OCI-LY7 (cell line): ENCODE data around the gene TBRG4. TPM values are rescaled to one million over a fixed set of nuclear protein-coding genes. Genes with fewer than 3 reads are reported as not detected.

Experiments used
- BruUV-seq: library from RNA; stranded (reverse); fragments of 400-500 nt; replicated peaks from 2 replicates; lab custom pipeline; 2021; lab: Mats Ljungman, UMichigan
- CTCF ChIA-PET: fragments of 300-600 bp; sonication (Branson Sonifier 250); formaldehyde crosslinking; loops from one replicate; lab custom pipeline; 2022; ENCODE audit warnings: antibody characterized with exemption; ENCODE audit not compliant: unreplicated experiment; lab: Charles Lee
- POLR2A ChIA-PET: fragments of 300-600 bp; sonication (Branson Sonifier 250); formaldehyde crosslinking; loops from one replicate; lab custom pipeline; 2022; ENCODE audit warnings: antibody characterized with exemption; lab: Charles Lee
- DNase-seq: peaks from one replicate; pipeline ENCODE4 v3.0.0-alpha.2; 2015; ENCODE audit warnings: low spot score
- H2AFZ ChIP-seq: fragments of 200-600 bp; sonication (generic), shearing (Covaris generic); 2 replicates; pipeline ENCODE4 v1.6.1; 2014; ENCODE audit warnings: mild to moderate bottlenecking, antibody characterized with exemption, low read length, moderate library complexity
- H3K27ac ChIP-seq: fragments of 200-600 bp; sonication (generic); 2 replicates; pipeline ENCODE4 v1.5.1; 2014; ENCODE audit warnings: mixed run types, low read depth, mild to moderate bottlenecking, moderate library complexity, low read length, inconsistent platforms; ENCODE audit not compliant: poor library complexity, severe bottlenecking
- H3K36me3 ChIP-seq: fragments of 200-600 bp; sonication (generic); 2 replicates; pipeline ENCODE4 v1.6.1; 2014; ENCODE audit warnings: mild to moderate bottlenecking, antibody characterized with exemption, low read length, moderate library complexity, mixed read lengths; ENCODE audit not compliant: insufficient read depth
- H3K4me1 ChIP-seq: fragments of 200-600 bp; sonication (generic); 2 replicates; pipeline ENCODE4 v1.5.1; 2014; ENCODE audit warnings: mild to moderate bottlenecking, low read length; ENCODE audit not compliant: insufficient read depth, poor library complexity, severe bottlenecking
- H3K4me2 ChIP-seq: fragments of 200-600 bp; sonication (generic); 2 replicates; pipeline ENCODE4 v1.6.1; 2014; ENCODE audit warnings: mild to moderate bottlenecking, low read length
- H3K4me3 ChIP-seq: fragments of 200-600 bp; sonication (generic); 2 replicates; pipeline ENCODE4 v1.5.1; 2014; ENCODE audit warnings: mild to moderate bottlenecking, low read depth, low read length; ENCODE audit not compliant: poor library complexity, severe bottlenecking
- H3K79me2 ChIP-seq: fragments of 200-600 bp; sonication (generic); 2 replicates; pipeline ENCODE4 v1.6.1; 2016; ENCODE audit warnings: low read depth, mild to moderate bottlenecking, low read length, moderate library complexity, mixed read lengths; ENCODE audit not compliant: insufficient read depth
- H3K9me2 ChIP-seq: fragments of 200-600 bp; sonication (generic); 2 replicates; pipeline ENCODE4 v1.6.1; 2016; ENCODE audit warnings: mild to moderate bottlenecking, low read length, mixed read lengths; ENCODE audit not compliant: insufficient read depth
- H3K9me3 ChIP-seq: fragments of 200-600 bp; sonication (generic); 2 replicates; pipeline ENCODE4 v1.6.1; 2014; ENCODE audit warnings: mild to moderate bottlenecking, mixed run types, low read length, mixed read lengths
- H4K20me1 ChIP-seq: fragments of 200-600 bp; sonication (generic); 2 replicates; pipeline ENCODE4 v1.6.1; 2014; ENCODE audit warnings: mild to moderate bottlenecking, antibody characterized with exemption, low read length, moderate library complexity, mixed read lengths; ENCODE audit not compliant: insufficient read depth
- CTCF ChIP-seq: fragments of 200-600 bp; sonication (generic); conservative IDR thresholded peaks from 2 replicates; pipeline ENCODE4 v1.5.1; 2014; ENCODE audit warnings: mild to moderate bottlenecking, antibody characterized with exemption, low read length, moderate library complexity, mixed read lengths
- EZH2phosphoT487 ChIP-seq: fragments of 200-600 bp; sonication (generic); IDR thresholded peaks from 2 replicates; pipeline ENCODE4 v1.6.1; 2018; ENCODE audit warnings: low read depth, borderline replicate concordance, mild to moderate bottlenecking, mixed run types, antibody characterized with exemption, low read length, moderate library complexity, mixed read lengths
- intact Hi-C: fragments of 100-400 bp; cut with micrococcal nuclease; formaldehyde crosslinking; loops from one replicate; pipeline ENCODE4 v1.10.0; 2022; ENCODE audit not compliant: unreplicated experiment
- total RNA-seq, 2 experiments: library from RNA; depleted of rRNA in 1 of 2; stranded (reverse); fragments of >200 nt in 1 of 2; shearing (Covaris generic) in 1 of 2; gene quantifications; 2 replicates each; pipeline ENCODE4 v1.2.3, GENCODE V29; 2014 to 2022

Gene TBRG4
- total RNA-seq, 2 experiments from 2014 or later, result 113 to 141 TPM

GRCh38 chr7:45057878-45058277 is 53.6 kb downstream of the TBRG4 start:
- no peaks in the 10 kb centered on the region for H3K4me1 ChIP-seq
- H3K4me3 ChIP-seq, result no peak overlapping the region
- H3K9me3 ChIP-seq, result no peaks in the 10 kb centered on the region
- no peak overlapping the region for H3K4me2 ChIP-seq
- H2AFZ ChIP-seq, result no peak overlapping the region
- ChIA-PET CTCF (no interaction called here), POLR2A (interaction anchor here (1.2 kb wide), 1 partner anchor 77 kb away, joined by 3 read pairs; no protein-coding TSS in a partner anchor)
- H3K36me3 ChIP-seq, result peaks cover 86% of the 10 kb centered on the region
- DNase-seq, result no peak
- BruUV-seq, result TSS peak; percentile 27
- peaks cover 12% of the 10 kb centered on the region; the same call in 1 of the 2 replicates for H4K20me1 ChIP-seq
- H3K27ac ChIP-seq, result no peak overlapping the region
- no peaks in the 10 kb centered on the region for H3K9me2 ChIP-seq
- H3K79me2 ChIP-seq, result peaks cover 65% of the 10 kb centered on the region
- intact Hi-C loops, result no loop called here
- TF ChIP-seq EZH2phosphoT487, result no peak
- no peak for TF ChIP-seq CTCF

- no peak overlapping the region for H2AFZ ChIP-seq
- peaks cover 49% of the 10 kb centered on the region for H3K79me2 ChIP-seq
- no peak overlapping the region for H3K4me2 ChIP-seq
- no peak for DNase-seq
- peaks cover 83% of the 10 kb centered on the region for H3K36me3 ChIP-seq
- H3K27ac ChIP-seq, result no peak overlapping the region
- ChIA-PET POLR2A (interaction anchor here (0.7 to 0.9 kb wide), 2 partner anchors 20 to 540 kb away, joined by 3 read pairs; no protein-coding TSS in a partner anchor), CTCF (no interaction called here)
- H4K20me1 ChIP-seq, result peaks cover 8% of the 10 kb centered on the region; the same call in 1 of the 2 replicates
- H3K9me2 ChIP-seq, result no peaks in the 10 kb centered on the region
- no peaks in the 10 kb centered on the region for H3K9me3 ChIP-seq
- BruUV-seq, result no TSS peak
- H3K4me3 ChIP-seq, result no peak overlapping the region
- intact Hi-C loops, result no loop called here
- TF ChIP-seq EZH2phosphoT487 (no peak), CTCF (no peak)
- H3K4me1 ChIP-seq, result no peaks in the 10 kb centered on the region
Observed at GRCh38 chr7:45055594-45056219, 55.8 kb downstream of the TBRG4 start.

- no peak overlapping the region for H3K4me3 ChIP-seq
- H3K9me3 ChIP-seq, result no peaks in the 10 kb centered on the region
- no peak for TF ChIP-seq EZH2phosphoT487
- TF ChIP-seq CTCF, result no peak
- no peak overlapping the region for H2AFZ ChIP-seq
- BruUV-seq, result no TSS peak
- POLR2A ChIA-PET, result interaction anchor here (0.7 to 0.9 kb wide), 2 partner anchors 19 to 539 kb away, joined by 3 read pairs; no protein-coding TSS in a partner anchor
- peaks cover 83% of the 10 kb centered on the region for H3K36me3 ChIP-seq
- no peaks in the 10 kb centered on the region for H3K4me1 ChIP-seq
- H3K4me2 ChIP-seq, result no peak overlapping the region
- H3K9me2 ChIP-seq, result no peaks in the 10 kb centered on the region
- H4K20me1 ChIP-seq, result peaks cover 4% of the 10 kb centered on the region; the same call in 1 of the 2 replicates
- no peak for DNase-seq
- intact Hi-C loops, result no loop called here
- no peak overlapping the region for H3K27ac ChIP-seq
- CTCF ChIA-PET, result no interaction called here
- peaks cover 42% of the 10 kb centered on the region for H3K79me2 ChIP-seq
Observed at GRCh38 chr7:45055016-45055415, 56.5 kb downstream of the TBRG4 start.
